Activated gamma-delta T cell treated with Interleukin-2 at 50 U/mL for 16 hours (primary cell): Measurements from ENCODE around the gene SPPL2B.
"Not testable (repeated sequence)": the region's sequence is repeated elsewhere in the genome, so short reads cannot be mapped to it uniquely, and the experiment has no call there.

Source experiments
- DNase-seq: peaks from one replicate; pipeline ENCODE4 v3.0.0-alpha.2; 2020

SPPL2B gene

GRCh38 chr19:2338751-2339643, 10.5 kb downstream of the SPPL2B start:
- DNase-seq = no peak

GRCh38 chr19:2339644-2340310, 11.3 kb downstream of the SPPL2B start:
- no peak for DNase-seq

- DNase-seq = no peak
Measured at GRCh38 chr19:2340496-2341243, 12.2 kb downstream of the SPPL2B start.

GRCh38 chr19:2341244-2341751, 12.8 kb downstream of the SPPL2B start:
- no peak for DNase-seq

GRCh38 chr19:2341982-2342381, 13.5 kb downstream of the SPPL2B start:
- no peak for DNase-seq

- DNase-seq = no peak
Measured at GRCh38 chr19:2342656-2343288, 14.3 kb downstream of the SPPL2B start.

- DNase-seq = no peak
Measured at GRCh38 chr19:2343289-2343982, 15.0 kb downstream of the SPPL2B start.

GRCh38 chr19:2344381-2344870, 15.9 kb downstream of the SPPL2B start:
- no peak for DNase-seq

GRCh38 chr19:2345076-2345475, 16.6 kb downstream of the SPPL2B start:
- DNase-seq = no peak

GRCh38 chr19:2345794-2346663, 17.5 kb downstream of the SPPL2B start:
- DNase-seq = no peak

GRCh38 chr19:2349818-2350217, 21.3 kb downstream of the SPPL2B start:
- not testable (repeated sequence) for DNase-seq

- DNase-seq = no peak
Measured at GRCh38 chr19:2350656-2351055, 22.2 kb downstream of the SPPL2B start.

- no peak for DNase-seq
Measured at GRCh38 chr19:2351591-2351990, 23.1 kb downstream of the SPPL2B start.

GRCh38 chr19:2352121-2352520, 23.6 kb downstream of the SPPL2B start:
- no peak for DNase-seq

GRCh38 chr19:2353159-2353886, 24.8 kb downstream of the SPPL2B start:
- no peak for DNase-seq

GRCh38 chr19:2353887-2354592, 25.6 kb downstream of the SPPL2B start:
- DNase-seq = no peak

- no peak for DNase-seq
Measured at GRCh38 chr19:2354670-2355069, 26.2 kb downstream of the SPPL2B start.

GRCh38 chr19:2355168-2356035, 26.9 kb downstream of the SPPL2B start:
- DNase-seq = no peak
